Kidney (tissue), 14 donors: Measurements from ENCODE around the gene POFUT1. TPM values are rescaled to one million over a fixed set of nuclear protein-coding genes. Genes with fewer than 3 reads are reported as not detected.

Source experiments
- DNase-seq, 5 donors: peaks; one replicate each; pipeline ENCODE4 v3.0.0-alpha.2; 2013 to 2020
- FAIRE-seq: peaks from 2 replicates; lab custom pipeline; 2012; peaks lifted over from hg19 to GRCh38; lab: Jason Lieb, UNC
- H3K27ac ChIP-seq, 2 donors: one replicate each; pipeline ENCODE4 v1.7.0; 2013; ENCODE audit warnings: low read depth in 2 of 2, low read length in 2 of 2, inconsistent platforms in 1 of 2
- H3K27me3 ChIP-seq: one replicate; pipeline ENCODE4 v1.7.1; 2013; ENCODE audit warnings: low read length, inconsistent platforms; ENCODE audit not compliant: control insufficient read depth, insufficient read depth
- H3K36me3 ChIP-seq, 3 donors: one replicate each; pipeline versions ENCODE4 v1.7.0 to v1.7.1; 2013; ENCODE audit warnings: low read length in 3 of 3, control low read depth in 1 of 3, inconsistent platforms in 1 of 3; ENCODE audit not compliant: insufficient read depth in 3 of 3, control insufficient read depth in 2 of 3
- H3K4me1 ChIP-seq, 3 donors: one replicate each; pipeline versions ENCODE4 v1.7.0 to v1.7.1; 2013; ENCODE audit warnings: low read length in 3 of 3, inconsistent platforms in 1 of 3, low read depth in 1 of 3; ENCODE audit not compliant: control insufficient read depth in 2 of 3, insufficient read depth in 2 of 3
- H3K4me3 ChIP-seq, 3 donors: one replicate each; pipeline versions ENCODE4 v1.7.0 to v1.8.1; 2013; ENCODE audit warnings: low read length in 3 of 3, control low read depth in 1 of 3, inconsistent platforms in 1 of 3
- H3K9ac ChIP-seq, 3 donors: one replicate each; pipeline versions ENCODE4 v1.7.0 to v1.7.1; 2013; ENCODE audit warnings: low read length in 3 of 3, control low read depth in 1 of 3, inconsistent platforms in 1 of 3
- H3K9me3 ChIP-seq, 3 donors: one replicate each; pipeline versions ENCODE4 v1.7.0 to v1.7.1; 2013; ENCODE audit warnings: low read length in 3 of 3, control low read depth in 1 of 3, inconsistent platforms in 1 of 3; ENCODE audit not compliant: control insufficient read depth in 2 of 3, insufficient read depth in 1 of 3
- CTCF ChIP-seq: IDR thresholded peaks from 3 replicates; pipeline ENCODE4 v1.5.1; 2012; ENCODE audit warnings: mild to moderate bottlenecking, moderate library complexity, borderline replicate concordance; ENCODE audit not compliant: insufficient read depth; ENCODE audit errors: extremely low read depth
- intact Hi-C: fragments of 100-400 bp; cut with DNase I; formaldehyde crosslinking; loops from one replicate; pipeline ENCODE4 v1.11.1; 2022
- polyA plus RNA-seq: library from polyadenylated mRNA; stranded (reverse); fragments of 350-450 nt; fragmentation: Illumina TruSeq; extraction: RNeasy Lipid Tissue Mini Kit (QIAGEN cat#74804); gene quantifications from one replicate; pipeline ENCODE4 v1.2.3, GENCODE V29; 2014; ENCODE audit warnings: low read depth, low replicate concordance; ENCODE audit not compliant: insufficient read depth
- total RNA-seq: library from RNA; stranded (reverse); fragmentation: NEBNext Ultra II Directional; extraction: Animal tissue kit (Norgen Biotek cat#: 25700); gene quantifications from one replicate; pipeline ENCODE4 v1.2.1, GENCODE V29; 2021
- donor health status: control.
- donor health status: control.
- donor health status: control.
- donor health status: control.
- donor health status: control.
- donor health status: DM: yes; HTN: yes; CAD: no.
- donor health status: Normal renal cell carcinoma (clear cell type).

Gene POFUT1
- total and polyA plus RNA-seq, 2 donors from 2014 or later, result 16.7 to 36.7 TPM

GRCh38 chr20:32158943-32159660 lies 48.6 kb upstream of the POFUT1 start:
- DNase-seq (no peak), FAIRE-seq (no peak)
- H3K27ac ChIP-seq, result no peak overlapping the region
- no peaks in the 10 kb centered on the region for H3K27me3 ChIP-seq
- H3K9me3 ChIP-seq, result no peaks in the 10 kb centered on the region
- H3K9ac ChIP-seq, result no peak overlapping the region
- H3K4me3 ChIP-seq, result no peak overlapping the region
- peaks cover 0 to 10% (median 0%) of the 10 kb centered on the region in 3 donors for H3K4me1 ChIP-seq
- TF ChIP-seq CTCF, result no peak
- peaks cover 11 to 50% (median 23%) of the 10 kb centered on the region in 3 donors for H3K36me3 ChIP-seq
- intact Hi-C loops, result no loop called here

GRCh38 chr20:32159766-32160221 lies 47.9 kb upstream of the POFUT1 start:
- no peak overlapping the region for H3K4me3 ChIP-seq
- FAIRE-seq (no peak), DNase-seq (no peak)
- no peak for TF ChIP-seq CTCF
- intact Hi-C loops, result no loop called here
- no peak overlapping the region for H3K27ac ChIP-seq
- peaks cover 14 to 49% (median 23%) of the 10 kb centered on the region in 3 donors for H3K36me3 ChIP-seq
- H3K4me1 ChIP-seq, result peaks cover 0 to 9% (median 0%) of the 10 kb centered on the region in 3 donors
- H3K9ac ChIP-seq, result no peak overlapping the region
- no peaks in the 10 kb centered on the region for H3K9me3 ChIP-seq
- H3K27me3 ChIP-seq, result no peaks in the 10 kb centered on the region

- intact Hi-C loops, result no loop called here
- no peak for FAIRE-seq
- no peak for TF ChIP-seq CTCF
These were observed 47.3 kb upstream of the POFUT1 start for GRCh38 chr20:32160341-32160740.

More at GRCh38 chr20:32160341-32160740, 47.3 kb upstream of the POFUT1 start:
- Histone ChIP-seq H3K9me3 (no peaks in the 10 kb centered on the region), H3K9ac (no peak overlapping the region), H3K36me3 (peaks cover 14 to 49% (median 27%) of the 10 kb centered on the region in 3 donors), H3K27ac (no peak overlapping the region), H3K27me3 (no peaks in the 10 kb centered on the region), H3K4me1 (peaks cover 0 to 3% (median 0%) of the 10 kb centered on the region in 3 donors), H3K4me3 (no peak overlapping the region)
- no peak for DNase-seq
